ENCODE results near the gene DOK5.

The DOK5 gene

GRCh38 chr20:54661265-54661664 lies 185.9 kb downstream of the DOK5 start:
- FAIRE-seq, result no peak
- no peak for DNase-seq (ENCODE audit: insufficient read length)
- TF ChIP-seq POLR2A (IDR thresholded peaks at IDR 0.05; ENCODE audit: low read depth, low read length), result no peak
- no peak for TF ChIP-seq TAF1 (IDR thresholded peaks at IDR 0.05; ENCODE audit: borderline replicate concordance, low read depth, low read length)
- TF ChIP-seq POLR2AphosphoS5 (IDR thresholded peaks at IDR 0.05; ENCODE audit: low read depth, low read length), result no peak

GRCh38 chr20:54661880-54662465 lies 186.6 kb downstream of the DOK5 start:
- TF ChIP-seq POLR2A (IDR thresholded peaks at IDR 0.05; ENCODE audit: low read depth, low read length), result no peak
- TF ChIP-seq TAF1 (IDR thresholded peaks at IDR 0.05; ENCODE audit: borderline replicate concordance, low read depth, low read length), result no peak
- no peak for TF ChIP-seq POLR2AphosphoS5 (IDR thresholded peaks at IDR 0.05; ENCODE audit: low read depth, low read length)
- FAIRE-seq (no peak), DNase-seq (ENCODE audit: insufficient read length) (no peak)

GRCh38 chr20:54665812-54666211 lies 190.4 kb downstream of the DOK5 start:
- TF ChIP-seq POLR2A (IDR thresholded peaks at IDR 0.05; ENCODE audit: low read depth, low read length) (no peak), POLR2AphosphoS5 (IDR thresholded peaks at IDR 0.05; ENCODE audit: low read depth, low read length) (no peak), TAF1 (IDR thresholded peaks at IDR 0.05; ENCODE audit: borderline replicate concordance, low read depth, low read length) (no peak)
- FAIRE-seq (no peak), DNase-seq (ENCODE audit: insufficient read length) (no peak)

- TF ChIP-seq POLR2AphosphoS5 (IDR thresholded peaks at IDR 0.05; ENCODE audit: low read depth, low read length), result no peak
- no peak for TF ChIP-seq TAF1 (IDR thresholded peaks at IDR 0.05; ENCODE audit: borderline replicate concordance, low read depth, low read length)
- no peak for TF ChIP-seq POLR2A (IDR thresholded peaks at IDR 0.05; ENCODE audit: low read depth, low read length)
- DNase-seq (ENCODE audit: insufficient read length), result no peak
- peak; percentile 48 for FAIRE-seq
These were observed 193.1 kb downstream of the DOK5 start for GRCh38 chr20:54668271-54669039.

GRCh38 chr20:54669040-54669363 lies 193.6 kb downstream of the DOK5 start:
- DNase-seq (ENCODE audit: insufficient read length), result no peak
- no peak for FAIRE-seq
- TF ChIP-seq TAF1 (IDR thresholded peaks at IDR 0.05; ENCODE audit: borderline replicate concordance, low read depth, low read length), result no peak
- TF ChIP-seq POLR2A (IDR thresholded peaks at IDR 0.05; ENCODE audit: low read depth, low read length), result no peak
- TF ChIP-seq POLR2AphosphoS5 (IDR thresholded peaks at IDR 0.05; ENCODE audit: low read depth, low read length), result no peak

GRCh38 chr20:54678253-54678652 lies 202.9 kb downstream of the DOK5 start:
- DNase-seq (ENCODE audit: insufficient read length) (no peak), FAIRE-seq (no peak)
- TF ChIP-seq TAF1 (IDR thresholded peaks at IDR 0.05; ENCODE audit: borderline replicate concordance, low read depth, low read length) (no peak), POLR2A (IDR thresholded peaks at IDR 0.05; ENCODE audit: low read depth, low read length) (no peak), POLR2AphosphoS5 (IDR thresholded peaks at IDR 0.05; ENCODE audit: low read depth, low read length) (no peak)

- TF ChIP-seq POLR2A (IDR thresholded peaks at IDR 0.05; ENCODE audit: low read depth, low read length) (no peak), TAF1 (IDR thresholded peaks at IDR 0.05; ENCODE audit: borderline replicate concordance, low read depth, low read length) (no peak), POLR2AphosphoS5 (IDR thresholded peaks at IDR 0.05; ENCODE audit: low read depth, low read length) (no peak)
- FAIRE-seq (no peak), DNase-seq (ENCODE audit: insufficient read length) (no peak)
These were observed 205.0 kb downstream of the DOK5 start for GRCh38 chr20:54680439-54680838.

- TF ChIP-seq POLR2AphosphoS5 (IDR thresholded peaks at IDR 0.05; ENCODE audit: low read depth, low read length), result no peak
- no peak for TF ChIP-seq TAF1 (IDR thresholded peaks at IDR 0.05; ENCODE audit: borderline replicate concordance, low read depth, low read length)
- no peak for TF ChIP-seq POLR2A (IDR thresholded peaks at IDR 0.05; ENCODE audit: low read depth, low read length)
- DNase-seq (ENCODE audit: insufficient read length), result no peak
- no peak for FAIRE-seq
These were observed 205.7 kb downstream of the DOK5 start for GRCh38 chr20:54680872-54681619.

- DNase-seq (ENCODE audit: insufficient read length), result no peak
- no peak for TF ChIP-seq POLR2AphosphoS5 (IDR thresholded peaks at IDR 0.05; ENCODE audit: low read depth, low read length)
- no peak for TF ChIP-seq POLR2A (IDR thresholded peaks at IDR 0.05; ENCODE audit: low read depth, low read length)
- no peak for TF ChIP-seq TAF1 (IDR thresholded peaks at IDR 0.05; ENCODE audit: borderline replicate concordance, low read depth, low read length)
- FAIRE-seq, result no peak
These were observed 206.5 kb downstream of the DOK5 start for GRCh38 chr20:54681869-54682268.

GRCh38 chr20:54688476-54688875 lies 213.1 kb downstream of the DOK5 start:
- no peak for DNase-seq (ENCODE audit: insufficient read length)
- no peak for FAIRE-seq
- TF ChIP-seq POLR2AphosphoS5 (IDR thresholded peaks at IDR 0.05; ENCODE audit: low read depth, low read length) (no peak), POLR2A (IDR thresholded peaks at IDR 0.05; ENCODE audit: low read depth, low read length) (no peak), TAF1 (IDR thresholded peaks at IDR 0.05; ENCODE audit: borderline replicate concordance, low read depth, low read length) (no peak)

GRCh38 chr20:54690323-54690722 lies 214.9 kb downstream of the DOK5 start:
- DNase-seq (ENCODE audit: insufficient read length), result no peak
- TF ChIP-seq POLR2A (IDR thresholded peaks at IDR 0.05; ENCODE audit: low read depth, low read length), result no peak
- TF ChIP-seq TAF1 (IDR thresholded peaks at IDR 0.05; ENCODE audit: borderline replicate concordance, low read depth, low read length), result no peak
- TF ChIP-seq POLR2AphosphoS5 (IDR thresholded peaks at IDR 0.05; ENCODE audit: low read depth, low read length), result no peak
- no peak for FAIRE-seq

All from GM12892 (cell line).